HG03460 (cell line): ENCODE results near the gene UMPS.

Experiments
- ATAC-seq: cut with Tn5 transposase; IDR thresholded peaks from one replicate; pipeline ENCODE4 v1.9.1; 2021; ENCODE audit not compliant: unreplicated experiment

UMPS gene

GRCh38 chr3:124730129-124730940 is at the start of gene UMPS:
Gene UMPS, plus strand, starts transcription at chr3:124730452. Its CDS starts 20 bp downstream, at chr3:124730472.
- ATAC-seq = peak; percentile 96

GRCh38 chr3:124680521-124680920 is 49.7 kb upstream of the UMPS start:
- no peak for ATAC-seq

- ATAC-seq = no peak
These were observed 48.0 kb upstream of the UMPS start for GRCh38 chr3:124682263-124682662.

DNA sequence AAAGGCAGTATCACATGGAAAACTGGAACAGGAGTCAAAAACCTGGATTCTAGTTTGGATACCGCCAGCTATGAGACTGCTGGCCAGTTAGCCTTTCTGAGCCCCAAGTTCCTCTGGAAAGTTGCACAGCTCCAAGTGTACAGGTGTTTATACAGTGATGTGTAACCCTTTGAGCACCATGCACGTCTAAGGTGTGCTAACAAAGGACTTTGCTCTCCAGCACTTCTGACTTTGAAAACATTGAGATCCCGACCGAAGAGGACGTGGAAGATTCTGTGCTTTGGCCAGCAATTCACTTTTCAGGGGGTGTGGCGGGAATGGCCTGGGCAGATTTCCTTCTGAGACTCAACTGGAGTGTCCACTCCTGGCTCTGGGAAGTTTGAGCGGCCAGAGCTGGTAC is 45.8 kb upstream of the UMPS start:
- no peak for ATAC-seq

DNA sequence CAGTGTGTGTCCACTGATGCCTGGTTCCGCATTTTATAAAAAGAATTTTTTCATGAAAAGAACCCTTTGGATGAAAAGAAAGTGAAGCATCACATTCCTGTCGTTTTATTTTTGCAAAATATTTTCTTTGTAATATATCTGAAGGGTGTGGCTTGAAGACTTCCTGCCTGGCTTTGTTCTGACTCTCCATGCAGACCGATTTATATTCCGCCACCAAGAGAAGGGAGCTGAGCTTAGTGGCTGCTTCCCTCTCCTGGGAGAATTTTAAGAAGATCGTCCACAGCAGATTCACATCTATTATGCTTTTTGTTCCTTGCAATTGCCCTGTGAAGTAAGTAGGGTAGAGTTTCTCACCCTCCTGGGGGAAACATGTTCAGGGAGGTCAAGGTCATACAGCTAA is 45.2 kb upstream of the UMPS start:
- ATAC-seq = no peak

DNA sequence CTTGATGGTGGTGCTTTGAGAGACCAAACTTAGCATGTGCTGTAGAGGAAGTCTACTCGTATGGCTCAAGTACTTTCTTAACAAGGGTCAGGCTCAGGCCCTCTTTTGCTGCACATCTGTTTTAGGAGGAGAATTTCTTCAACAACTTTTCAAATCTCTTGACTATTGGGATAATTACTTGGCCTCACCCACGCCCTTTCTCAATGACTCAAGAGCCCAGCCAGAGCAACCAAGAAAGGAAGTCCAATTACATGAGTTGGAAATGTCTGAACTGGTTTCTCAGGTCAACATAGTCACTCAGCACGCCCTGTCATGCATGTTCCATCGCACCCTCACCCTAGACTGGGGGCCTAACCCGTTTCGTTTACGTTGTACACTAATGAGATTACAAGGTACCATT is 44.8 kb upstream of the UMPS start:
- ATAC-seq = no peak

- no peak for ATAC-seq
These were observed 44.1 kb upstream of the UMPS start for GRCh38 chr3:124686028-124686670.

DNA sequence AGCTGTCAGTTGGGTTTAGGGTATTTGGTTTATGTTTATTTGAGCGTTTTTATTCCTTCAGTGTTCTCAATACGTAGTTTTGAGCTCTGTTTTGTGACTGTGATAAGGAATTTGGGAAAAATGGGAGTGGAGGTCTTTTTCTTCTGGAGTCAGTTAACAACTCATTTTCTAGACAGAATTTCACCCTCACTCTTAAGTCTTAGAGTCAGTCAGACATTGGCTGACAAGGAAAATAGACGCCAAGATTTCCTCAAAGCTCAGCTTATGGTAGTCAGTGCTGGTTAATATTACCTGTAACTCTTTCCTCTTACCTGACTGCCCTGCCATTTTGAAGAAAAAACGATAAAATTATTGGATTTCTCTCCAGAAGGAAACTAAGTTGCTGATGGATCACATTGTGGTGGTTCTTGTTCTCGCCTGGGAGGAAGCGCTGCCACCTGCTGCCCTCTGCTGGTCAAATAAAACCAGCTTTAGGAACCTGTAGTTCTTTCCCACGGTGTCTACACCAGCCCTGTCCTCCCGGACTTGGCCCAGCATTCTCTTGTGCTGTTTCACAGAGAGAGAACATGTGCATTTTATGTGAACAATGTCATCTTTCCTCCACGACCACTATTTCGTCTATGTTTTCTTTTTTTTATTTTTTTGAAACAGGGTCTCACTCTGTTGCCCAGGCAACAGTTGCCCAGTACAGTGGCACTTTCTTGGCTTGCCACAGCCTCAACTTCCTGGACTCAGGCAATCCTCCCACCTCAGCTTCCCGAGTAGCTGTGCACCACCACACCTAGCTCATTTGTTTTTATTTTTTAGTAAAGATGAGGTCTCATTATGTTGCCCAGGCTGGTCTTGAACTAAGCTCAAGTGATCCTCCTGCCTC is 41.4 kb upstream of the UMPS start:
- ATAC-seq = peak; percentile 57

DNA sequence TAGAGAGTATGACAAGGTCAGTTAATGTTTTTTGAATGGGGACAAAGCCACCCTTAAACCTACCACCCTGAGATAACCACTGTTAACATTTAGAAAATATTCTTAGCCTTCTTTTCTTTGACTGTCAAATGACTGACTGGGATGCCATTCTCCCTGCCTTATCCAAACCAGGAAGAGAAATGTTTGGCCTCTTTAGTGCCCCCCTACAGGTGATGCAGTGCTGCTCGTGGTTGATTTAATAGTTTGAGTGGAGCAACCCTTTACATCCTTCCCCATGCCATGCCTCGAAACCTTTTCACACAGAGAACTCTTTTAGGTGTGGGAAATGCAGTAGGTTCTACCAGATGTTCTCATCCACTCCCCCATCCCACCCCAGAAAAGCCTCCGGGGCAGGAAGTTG is 38.7 kb upstream of the UMPS start:
- no peak for ATAC-seq

GRCh38 chr3:124694486-124694885 is 35.8 kb upstream of the UMPS start:
- ATAC-seq = no peak

- ATAC-seq = no peak
These were observed 34.9 kb upstream of the UMPS start for GRCh38 chr3:124695369-124695768.

- ATAC-seq = no peak
These were observed 34.2 kb upstream of the UMPS start for GRCh38 chr3:124696006-124696405.

DNA sequence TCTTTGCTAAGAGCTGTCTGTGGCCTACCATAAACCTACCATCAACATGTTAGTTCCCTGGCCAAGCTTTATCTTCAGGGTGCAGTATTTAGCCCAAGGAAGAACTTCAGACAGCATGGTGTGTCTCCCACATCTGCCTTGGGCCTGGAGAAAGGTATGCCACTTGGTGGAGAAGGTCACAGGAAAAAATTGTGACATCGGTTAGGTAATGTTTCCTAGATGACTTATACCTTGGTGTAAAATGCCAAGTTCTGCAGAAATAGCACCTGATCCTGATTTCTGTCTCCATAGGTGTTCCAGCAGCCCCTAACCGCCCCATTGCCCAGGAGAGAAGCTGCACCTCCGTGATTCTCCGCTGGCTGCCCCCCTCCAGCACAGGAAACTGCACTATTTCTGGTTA is 33.0 kb upstream of the UMPS start:
- ATAC-seq = no peak

GRCh38 chr3:124698030-124698770 is 32.1 kb upstream of the UMPS start:
- no peak for ATAC-seq

DNA sequence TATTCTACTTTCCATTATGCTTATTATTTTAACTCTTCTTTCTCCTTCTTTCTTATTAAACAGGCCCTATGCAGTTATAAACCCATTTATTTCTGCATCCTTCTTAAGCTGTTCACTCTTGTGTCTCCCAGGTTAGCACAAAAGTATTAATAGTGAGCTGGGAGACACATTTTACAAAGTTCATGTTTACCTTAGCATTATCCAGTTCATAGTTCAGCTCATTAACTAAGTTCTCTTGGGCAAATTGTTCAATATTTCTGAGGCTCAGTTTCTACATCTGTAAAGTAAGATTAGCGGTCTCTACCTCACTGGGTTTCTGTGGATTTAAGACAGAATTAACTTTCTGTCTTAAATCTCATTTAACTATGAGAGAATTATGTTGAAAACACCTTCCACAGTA is 31.2 kb upstream of the UMPS start:
- no peak for ATAC-seq

- ATAC-seq = no peak
These were observed 30.4 kb upstream of the UMPS start for GRCh38 chr3:124699686-124700396.

DNA sequence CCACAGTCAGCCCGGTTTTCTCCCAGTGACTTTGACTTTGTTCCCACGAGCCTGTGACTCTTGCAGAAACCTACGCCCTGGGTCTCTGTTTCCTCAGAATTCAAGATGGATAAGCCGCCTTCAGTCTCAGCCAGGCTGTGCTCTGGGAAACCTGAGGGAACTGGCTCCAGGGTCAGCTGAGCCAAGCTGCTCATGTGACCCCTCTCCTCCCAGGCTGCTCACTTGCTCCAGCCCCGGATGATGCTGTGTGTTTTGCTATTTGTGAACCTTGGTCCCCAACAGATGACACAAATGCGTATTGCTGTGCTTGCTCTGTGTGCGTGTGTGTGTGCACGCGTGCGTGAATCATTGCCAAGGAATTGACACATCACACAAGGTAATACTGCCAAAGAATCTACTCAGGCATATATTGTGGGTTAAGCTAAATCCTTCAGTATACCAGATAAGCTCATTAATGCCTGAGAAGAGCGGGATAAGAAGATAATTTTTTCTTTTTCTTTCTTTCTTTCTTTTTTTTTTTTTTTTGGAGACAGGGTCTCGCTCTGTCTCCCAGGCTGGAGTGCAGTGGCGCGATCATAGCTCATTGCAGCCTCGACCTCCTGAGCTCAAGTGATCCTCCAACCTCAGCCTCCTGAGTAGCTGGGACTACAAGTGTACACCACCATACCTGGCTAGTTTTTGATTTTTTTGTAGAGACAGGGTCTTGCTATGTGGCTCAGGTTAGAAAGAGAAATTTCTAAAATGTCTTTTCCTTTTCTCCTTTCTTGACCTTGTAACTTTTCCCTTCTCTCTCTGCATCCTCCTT is 29.2 kb upstream of the UMPS start:
- ATAC-seq = no peak

DNA sequence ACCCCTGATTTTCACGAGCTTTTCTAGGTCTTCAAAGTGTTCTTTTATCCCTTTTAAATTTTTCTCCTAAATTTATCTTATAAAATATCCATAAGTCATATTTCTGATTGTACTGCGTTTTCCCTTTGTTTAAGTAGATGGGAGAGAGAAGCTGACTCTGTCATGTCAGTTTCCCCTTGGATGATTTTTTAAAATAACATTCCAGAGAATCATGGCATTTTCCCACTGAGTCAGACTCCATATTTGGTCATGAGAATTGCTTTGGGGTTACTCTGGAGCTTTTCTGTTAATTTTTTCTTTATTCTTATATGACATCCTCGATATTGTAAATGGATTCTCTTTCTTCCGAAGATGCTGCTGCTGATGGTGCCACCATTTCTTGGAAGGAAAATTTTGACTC is 28.6 kb upstream of the UMPS start:
- ATAC-seq = no peak

DNA sequence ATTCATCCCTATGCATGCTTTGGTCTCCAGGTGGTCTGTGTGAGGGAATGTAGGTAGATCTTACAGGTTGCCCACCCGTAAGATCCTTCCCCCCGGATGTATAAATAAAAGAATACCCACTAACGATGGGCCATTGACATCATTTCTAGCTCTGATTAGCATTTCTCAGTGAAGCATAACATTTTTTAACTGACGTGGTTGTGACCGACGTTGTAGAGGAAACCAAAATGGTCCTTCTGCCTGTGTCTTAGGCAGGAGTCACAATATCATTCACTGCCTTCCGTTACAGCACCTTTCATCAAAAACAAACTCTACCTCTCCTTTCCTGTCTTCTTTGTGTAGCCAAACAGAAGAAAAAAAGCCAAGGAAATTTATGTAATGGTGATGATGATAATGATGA is 27.3 kb upstream of the UMPS start:
- no peak for ATAC-seq

DNA sequence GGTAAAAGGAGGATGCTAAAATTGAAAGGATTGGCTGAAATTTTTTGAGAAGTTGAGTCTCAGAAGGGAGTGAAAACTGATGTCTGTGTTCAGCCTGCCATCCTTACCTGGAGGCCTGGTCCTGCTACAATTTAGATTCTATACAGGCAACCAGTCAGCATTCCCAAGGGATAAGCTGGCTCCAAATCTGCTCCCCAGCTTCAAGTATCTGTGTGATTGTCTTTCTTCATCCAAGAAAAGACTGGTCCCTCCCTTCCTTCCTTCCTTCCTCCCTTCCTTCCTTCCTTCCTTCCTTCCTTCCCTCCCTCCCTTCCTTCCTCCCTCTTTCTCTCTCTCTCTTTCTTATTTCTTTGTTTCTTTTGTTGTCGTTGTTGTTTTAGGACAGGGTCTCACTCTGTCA is 24.7 kb upstream of the UMPS start:
- ATAC-seq = no peak
